Measurements from ENCODE around the gene SOD1.

Gene SOD1

DNA sequence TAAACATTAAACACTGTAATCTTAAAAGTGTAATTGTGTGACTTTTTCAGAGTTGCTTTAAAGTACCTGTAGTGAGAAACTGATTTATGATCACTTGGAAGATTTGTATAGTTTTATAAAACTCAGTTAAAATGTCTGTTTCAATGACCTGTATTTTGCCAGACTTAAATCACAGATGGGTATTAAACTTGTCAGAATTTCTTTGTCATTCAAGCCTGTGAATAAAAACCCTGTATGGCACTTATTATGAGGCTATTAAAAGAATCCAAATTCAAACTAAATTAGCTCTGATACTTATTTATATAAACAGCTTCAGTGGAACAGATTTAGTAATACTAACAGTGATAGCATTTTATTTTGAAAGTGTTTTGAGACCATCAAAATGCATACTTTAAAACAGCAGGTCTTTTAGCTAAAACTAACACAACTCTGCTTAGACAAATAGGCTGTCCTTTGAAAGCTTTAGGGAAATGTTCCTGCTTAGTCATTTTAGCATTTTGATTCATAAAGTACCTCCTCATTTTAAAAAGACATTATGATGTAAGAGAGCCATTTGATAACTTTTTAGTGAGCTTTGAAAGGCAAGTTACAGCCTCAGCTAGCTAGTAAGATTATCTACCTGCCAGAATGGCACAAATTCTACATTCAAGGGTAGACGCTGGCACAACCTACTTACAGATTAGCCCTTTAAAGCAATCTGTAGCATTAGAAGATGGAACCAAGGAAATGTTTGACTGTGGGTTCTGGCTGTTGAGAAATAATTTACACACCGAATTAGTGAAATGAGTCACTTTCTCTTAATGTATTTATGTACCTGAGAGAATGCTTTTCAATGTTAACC, 9.4 kb downstream of the SOD1 start:
- Histone ChIP-seq H3K4me3 (ENCODE audit: low read depth, low read length) (no peak overlapping the region), H3K27ac (ENCODE audit: extremely low read depth, low read depth, low read length) (no peak overlapping the region), H3K4me1 (ENCODE audit: control insufficient read depth, insufficient read depth, low read length) (0 out of 2 replicates have a peak, but pooled peaks cover 4% of the 10 kb centered on the region), H3K36me3 (ENCODE audit: control insufficient read depth in 2 of 2, insufficient read depth in 1 of 2, low read length in 2 of 2) (peaks cover 41 to 65% of the 10 kb centered on the region in 2 experiments), H3K9me3 (ENCODE audit: control insufficient read depth, insufficient read depth, low read depth, low read length) (no peaks in the 10 kb centered on the region)
- ChIA-PET CTCF (interaction anchor here (0.8 to 1.2 kb wide), 2 partner anchors 9 to 12 kb away, joined by 3 to 5 read pairs; no protein-coding TSS in a partner anchor), POLR2A (interaction anchor here (0.6 kb wide), 2 partner anchors 8 to 110 kb away, joined by 3 to 4 read pairs; no protein-coding TSS in a partner anchor)
- TF ChIP-seq ZNF664 (tag by site-specific recombination; IDR thresholded peaks at IDR 0.05) (0 out of 2 replicates have a peak, but pooled peaks have one; percentile 9), SCRT1 (tag by site-specific recombination; IDR thresholded peaks at IDR 0.05; ENCODE audit: borderline replicate concordance) (0 out of 2 replicates have a peak, but pooled peaks have one; percentile 55), ZNF561 (tag by site-specific recombination; IDR thresholded peaks at IDR 0.05; ENCODE audit: borderline replicate concordance) (0 out of 2 replicates have a peak, but pooled peaks have one; percentile 11), ZNF350 (tag by site-specific recombination; IDR thresholded peaks at IDR 0.05) (0 out of 2 replicates have a peak, but pooled peaks have one; percentile 14), HOXD13 (CRISPR knock-in tag; IDR thresholded peaks at IDR 0.05; ENCODE audit: borderline replicate concordance) (no peak), MYNN (tag by site-specific recombination; IDR thresholded peaks at IDR 0.05; ENCODE audit: borderline replicate concordance) (peak; percentile 78), SP7 (tag by site-specific recombination; IDR thresholded peaks at IDR 0.05) (peak; percentile 68; the same call in 1 of the 2 replicates), BCL11B (tag by site-specific recombination; IDR thresholded peaks at IDR 0.05; ENCODE audit: low read depth) (0 out of 2 replicates have a peak, but pooled peaks have one; percentile 38), BCL11A (tag by site-specific recombination; IDR thresholded peaks at IDR 0.05; ENCODE audit: low read depth) (0 out of 2 replicates have a peak, but pooled peaks have one; percentile 59), ZNF571 (tag by site-specific recombination; IDR thresholded peaks at IDR 0.05) (no peak), GLI2 (tag by site-specific recombination; IDR thresholded peaks at IDR 0.05; ENCODE audit: borderline replicate concordance, low read depth) (peak; percentile 75; the same call in 1 of the 2 replicates), ZBTB8A (tag by site-specific recombination; IDR thresholded peaks at IDR 0.05) (peak; percentile 18; the same call in 1 of the 2 replicates), OSR2 (tag by site-specific recombination; IDR thresholded peaks at IDR 0.05) (peak; percentile 36; the same call in 1 of the 2 replicates), ZBTB17 (tag by site-specific recombination; IDR thresholded peaks at IDR 0.05) (0 out of 2 replicates have a peak, but pooled peaks have one; percentile 31), ZXDB (tag by site-specific recombination; IDR thresholded peaks at IDR 0.05) (peak; percentile 50; the same call in 1 of the 2 replicates), ZNF768 (tag by site-specific recombination; IDR thresholded peaks at IDR 0.05) (no peak), ZNF629 (tag by site-specific recombination; IDR thresholded peaks at IDR 0.05) (peak; percentile 41; the same call in 1 of the 2 replicates), FEZF1 (tag by site-specific recombination; IDR thresholded peaks at IDR 0.05) (peak; percentile 72), KLF10 (tag by site-specific recombination; IDR thresholded peaks at IDR 0.05) (0 out of 2 replicates have a peak, but pooled peaks have one; percentile 33), HOXA7 (CRISPR knock-in tag; IDR thresholded peaks at IDR 0.05; ENCODE audit: borderline replicate concordance) (no peak), OVOL3 (tag by site-specific recombination; IDR thresholded peaks at IDR 0.05) (0 out of 2 replicates have a peak, but pooled peaks have one; percentile 21), PRDM1 (tag by site-specific recombination; IDR thresholded peaks at IDR 0.05) (peak; percentile 64; the same call in 1 of the 2 replicates), ZNF529 (tag by site-specific recombination; IDR thresholded peaks at IDR 0.05; ENCODE audit: insufficient replicate concordance) (peak; percentile 2)
- TF ChIP-seq, protein P1, sequence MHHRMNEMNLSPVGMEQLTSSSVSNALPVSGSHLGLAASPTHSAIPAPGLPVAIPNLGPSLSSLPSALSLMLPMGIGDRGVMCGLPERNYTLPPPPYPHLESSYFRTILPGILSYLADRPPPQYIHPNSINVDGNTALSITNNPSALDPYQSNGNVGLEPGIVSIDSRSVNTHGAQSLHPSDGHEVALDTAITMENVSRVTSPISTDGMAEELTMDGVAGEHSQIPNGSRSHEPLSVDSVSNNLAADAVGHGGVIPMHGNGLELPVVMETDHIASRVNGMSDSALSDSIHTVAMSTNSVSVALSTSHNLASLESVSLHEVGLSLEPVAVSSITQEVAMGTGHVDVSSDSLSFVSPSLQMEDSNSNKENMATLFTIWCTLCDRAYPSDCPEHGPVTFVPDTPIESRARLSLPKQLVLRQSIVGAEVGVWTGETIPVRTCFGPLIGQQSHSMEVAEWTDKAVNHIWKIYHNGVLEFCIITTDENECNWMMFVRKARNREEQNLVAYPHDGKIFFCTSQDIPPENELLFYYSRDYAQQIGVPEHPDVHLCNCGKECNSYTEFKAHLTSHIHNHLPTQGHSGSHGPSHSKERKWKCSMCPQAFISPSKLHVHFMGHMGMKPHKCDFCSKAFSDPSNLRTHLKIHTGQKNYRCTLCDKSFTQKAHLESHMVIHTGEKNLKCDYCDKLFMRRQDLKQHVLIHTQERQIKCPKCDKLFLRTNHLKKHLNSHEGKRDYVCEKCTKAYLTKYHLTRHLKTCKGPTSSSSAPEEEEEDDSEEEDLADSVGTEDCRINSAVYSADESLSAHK (tag by site-specific recombination; IDR thresholded peaks at IDR 0.05): peak; percentile 94
- TF ChIP-seq, protein P2, sequence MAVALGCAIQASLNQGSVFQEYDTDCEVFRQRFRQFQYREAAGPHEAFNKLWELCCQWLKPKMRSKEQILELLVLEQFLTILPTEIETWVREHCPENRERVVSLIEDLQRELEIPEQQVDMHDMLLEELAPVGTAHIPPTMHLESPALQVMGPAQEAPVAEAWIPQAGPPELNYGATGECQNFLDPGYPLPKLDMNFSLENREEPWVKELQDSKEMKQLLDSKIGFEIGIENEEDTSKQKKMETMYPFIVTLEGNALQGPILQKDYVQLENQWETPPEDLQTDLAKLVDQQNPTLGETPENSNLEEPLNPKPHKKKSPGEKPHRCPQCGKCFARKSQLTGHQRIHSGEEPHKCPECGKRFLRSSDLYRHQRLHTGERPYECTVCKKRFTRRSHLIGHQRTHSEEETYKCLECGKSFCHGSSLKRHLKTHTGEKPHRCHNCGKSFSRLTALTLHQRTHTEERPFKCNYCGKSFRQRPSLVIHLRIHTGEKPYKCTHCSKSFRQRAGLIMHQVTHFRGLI (tag by site-specific recombination; IDR thresholded peaks at IDR 0.05): no peak
- TF ChIP-seq, protein P3, sequence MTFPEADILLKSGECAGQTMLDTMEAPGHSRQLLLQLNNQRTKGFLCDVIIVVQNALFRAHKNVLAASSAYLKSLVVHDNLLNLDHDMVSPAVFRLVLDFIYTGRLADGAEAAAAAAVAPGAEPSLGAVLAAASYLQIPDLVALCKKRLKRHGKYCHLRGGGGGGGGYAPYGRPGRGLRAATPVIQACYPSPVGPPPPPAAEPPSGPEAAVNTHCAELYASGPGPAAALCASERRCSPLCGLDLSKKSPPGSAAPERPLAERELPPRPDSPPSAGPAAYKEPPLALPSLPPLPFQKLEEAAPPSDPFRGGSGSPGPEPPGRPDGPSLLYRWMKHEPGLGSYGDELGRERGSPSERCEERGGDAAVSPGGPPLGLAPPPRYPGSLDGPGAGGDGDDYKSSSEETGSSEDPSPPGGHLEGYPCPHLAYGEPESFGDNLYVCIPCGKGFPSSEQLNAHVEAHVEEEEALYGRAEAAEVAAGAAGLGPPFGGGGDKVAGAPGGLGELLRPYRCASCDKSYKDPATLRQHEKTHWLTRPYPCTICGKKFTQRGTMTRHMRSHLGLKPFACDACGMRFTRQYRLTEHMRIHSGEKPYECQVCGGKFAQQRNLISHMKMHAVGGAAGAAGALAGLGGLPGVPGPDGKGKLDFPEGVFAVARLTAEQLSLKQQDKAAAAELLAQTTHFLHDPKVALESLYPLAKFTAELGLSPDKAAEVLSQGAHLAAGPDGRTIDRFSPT (tag by site-specific recombination; IDR thresholded peaks at IDR 0.05): no peak
- TF ChIP-seq, protein P4, sequence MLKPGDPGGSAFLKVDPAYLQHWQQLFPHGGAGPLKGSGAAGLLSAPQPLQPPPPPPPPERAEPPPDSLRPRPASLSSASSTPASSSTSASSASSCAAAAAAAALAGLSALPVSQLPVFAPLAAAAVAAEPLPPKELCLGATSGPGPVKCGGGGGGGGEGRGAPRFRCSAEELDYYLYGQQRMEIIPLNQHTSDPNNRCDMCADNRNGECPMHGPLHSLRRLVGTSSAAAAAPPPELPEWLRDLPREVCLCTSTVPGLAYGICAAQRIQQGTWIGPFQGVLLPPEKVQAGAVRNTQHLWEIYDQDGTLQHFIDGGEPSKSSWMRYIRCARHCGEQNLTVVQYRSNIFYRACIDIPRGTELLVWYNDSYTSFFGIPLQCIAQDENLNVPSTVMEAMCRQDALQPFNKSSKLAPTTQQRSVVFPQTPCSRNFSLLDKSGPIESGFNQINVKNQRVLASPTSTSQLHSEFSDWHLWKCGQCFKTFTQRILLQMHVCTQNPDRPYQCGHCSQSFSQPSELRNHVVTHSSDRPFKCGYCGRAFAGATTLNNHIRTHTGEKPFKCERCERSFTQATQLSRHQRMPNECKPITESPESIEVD (tag by site-specific recombination; IDR thresholded peaks at IDR 0.05): peak; percentile 98

Data from HEK293 (cell line).